H1 (cell line): Measurements from ENCODE around the gene NBAS. TPM values are rescaled to one million over a fixed set of nuclear protein-coding genes. Genes with fewer than 3 reads are reported as not detected.

Experiments
- SIRT6 ChIP-seq: IDR thresholded peaks from one replicate; pipeline ENCODE4 v1.7.1; 2012; ENCODE audit warnings: low read length, inconsistent platforms
- TAF1 ChIP-seq: IDR thresholded peaks from 2 replicates; pipeline ENCODE4 v1.6.1; 2011; ENCODE audit warnings: mild to moderate bottlenecking, low read depth, low read length
- polyA plus RNA-seq, 7 experiments: library from polyadenylated mRNA; depleted of rRNA in 3 of 7; stranded (reverse) in 5 of 7; unstranded in 2 of 7; fragments of >200 nt in 5 of 7; fragments of 200-250 nt in 2 of 7; gene quantifications; 1 replicate in 5 of 7; 2 replicates in 1 of 7; 4 replicates in 1 of 7; pipeline versions ENCODE4 v1.2.1 to v1.2.3, GENCODE V29; 2011 to 2013; ENCODE audit warnings: missing spikeins in 2 of 7, mixed read lengths in 2 of 7
- total RNA-seq: library from RNA; stranded (reverse); fragmentation: NEBNext Ultra II Directional; extraction: Animal tissue kit (Norgen Biotek cat#: 25700); gene quantifications from 2 replicates; pipeline ENCODE4 v1.2.1, GENCODE V29; 2021

The NBAS gene
- total and polyA plus RNA-seq, 2 of the 8 experiments (the other 6 are each of a cell fraction or from before 2014, with no cell fraction given): 19.6 to 34.8 TPM

DNA sequence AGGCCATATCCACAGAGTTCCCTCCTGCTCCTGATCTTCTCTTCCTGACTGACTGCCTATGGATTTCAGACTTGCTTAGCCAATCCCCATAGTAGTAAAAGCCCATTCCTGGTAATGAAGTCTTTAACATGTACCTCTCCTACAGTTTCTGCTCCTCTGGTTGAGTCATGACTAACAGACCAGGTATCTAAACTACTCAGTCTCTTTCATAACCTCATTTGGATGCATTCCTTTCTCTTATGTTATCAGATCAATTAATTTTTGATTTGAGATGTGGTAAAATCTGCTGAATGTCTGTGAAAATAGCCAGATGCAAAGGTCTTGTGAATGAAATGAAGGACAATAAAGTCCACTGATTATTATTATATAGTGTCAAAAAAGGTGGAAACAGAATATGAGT is 198.0 kb downstream of the NBAS start (continued):
- TF ChIP-seq SIRT6: no peak
- no peak for TF ChIP-seq TAF1
